Type B pancreatic cell (in vitro differentiated cells): ENCODE results near the gene TIAM2. TPM values are rescaled to one million over a fixed set of nuclear protein-coding genes. Genes with fewer than 3 reads are reported as not detected.
A peak's percentile ranks its signal among the peaks of the same experiment; 100 is the strongest.
"Not testable (repeated sequence)": the region's sequence is repeated elsewhere in the genome, so short reads cannot be mapped to it uniquely, and the experiment has no call there.

Source experiments
- DNase-seq: peaks from one replicate; pipeline ENCODE4 v3.0.0; 2021; ENCODE audit warnings: mixed read lengths; ENCODE audit not compliant: unreplicated experiment; ENCODE audit errors: extremely low spot score
- H3K27ac Mint-ChIP-seq: 2 replicates; pipeline ENCODE4 v1.8.0; 2021; ENCODE audit warnings: mild to moderate bottlenecking, mixed read lengths
- H3K27me3 Mint-ChIP-seq: 2 replicates; pipeline ENCODE4 v1.8.0; 2021; ENCODE audit warnings: mixed read lengths
- H3K36me3 Mint-ChIP-seq: 2 replicates; pipeline ENCODE4 v1.8.0; 2021; ENCODE audit warnings: mixed read lengths
- H3K4me1 Mint-ChIP-seq: one replicate; pipeline ENCODE4 v1.8.0; 2021; ENCODE audit warnings: mixed read lengths; ENCODE audit not compliant: unreplicated experiment
- H3K4me3 Mint-ChIP-seq: 2 replicates; pipeline ENCODE4 v1.8.0; 2021; ENCODE audit warnings: mild to moderate bottlenecking, mixed read lengths
- H3K9me3 Mint-ChIP-seq: 2 replicates; pipeline ENCODE4 v1.8.0; 2021; ENCODE audit warnings: mixed read lengths
- total RNA-seq: library from RNA; stranded (reverse); gene quantifications from 2 replicates; pipeline ENCODE4 v1.2.1, GENCODE V29; 2021; ENCODE audit warnings: low replicate concordance
- TF ChIP-seq, protein P1 (sequence below): fragments of 200-600 bp; sonication (generic); conservative IDR thresholded peaks from 2 replicates; pipeline ENCODE4 v1.5.0; 2021; ENCODE audit warnings: antibody characterized with exemption, mild to moderate bottlenecking

Gene TIAM2
- total RNA-seq, 1 donor from 2014 or later: 13.5 TPM

DNA sequence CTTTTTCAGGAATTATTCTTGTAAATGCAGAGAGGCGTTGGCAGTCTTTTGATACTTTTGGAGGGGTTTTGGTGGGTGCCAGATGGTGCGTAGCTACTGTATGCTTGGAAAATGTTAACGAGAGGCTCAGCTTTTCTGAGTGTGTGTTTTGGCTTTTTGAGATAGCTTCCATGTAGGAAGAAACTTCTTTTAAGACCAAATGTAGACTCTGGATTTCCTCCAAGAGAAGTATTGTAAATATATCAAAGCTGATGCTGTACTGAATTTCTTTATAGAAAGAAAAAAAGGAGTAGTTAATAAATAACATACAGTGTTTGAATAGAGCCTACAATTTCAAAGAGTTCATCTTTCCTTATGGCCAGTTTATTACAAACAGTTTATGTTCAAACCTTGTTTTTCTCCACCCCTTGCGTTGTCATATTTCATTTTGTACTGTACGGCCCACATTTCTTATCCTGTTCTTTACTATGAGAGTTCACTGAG, 16.7 kb downstream of the TIAM2 start:
- no peaks in the 10 kb centered on the region for H3K27me3 Mint-ChIP-seq

DNA sequence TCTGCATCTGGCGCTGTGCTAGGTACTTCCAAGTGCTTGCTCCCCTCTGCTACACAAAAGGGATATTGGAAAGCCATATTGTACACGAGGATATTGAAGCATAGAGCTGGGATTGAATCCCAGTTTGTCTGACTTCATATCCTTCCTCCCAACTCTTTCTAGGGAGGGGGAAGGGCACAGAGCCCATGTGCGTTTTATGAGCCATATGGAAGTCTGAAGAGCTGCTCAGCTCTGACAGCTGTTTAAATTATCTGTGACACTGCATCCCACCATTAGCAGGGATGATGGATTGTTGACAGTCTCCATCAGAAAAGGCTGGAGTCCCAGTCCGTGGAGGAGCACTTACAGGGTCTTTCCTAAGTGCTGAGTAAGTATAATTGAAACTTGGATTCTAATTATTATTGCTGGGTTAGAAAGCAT, 18.4 kb downstream of the TIAM2 start:
- TF ChIP-seq, protein P1, sequence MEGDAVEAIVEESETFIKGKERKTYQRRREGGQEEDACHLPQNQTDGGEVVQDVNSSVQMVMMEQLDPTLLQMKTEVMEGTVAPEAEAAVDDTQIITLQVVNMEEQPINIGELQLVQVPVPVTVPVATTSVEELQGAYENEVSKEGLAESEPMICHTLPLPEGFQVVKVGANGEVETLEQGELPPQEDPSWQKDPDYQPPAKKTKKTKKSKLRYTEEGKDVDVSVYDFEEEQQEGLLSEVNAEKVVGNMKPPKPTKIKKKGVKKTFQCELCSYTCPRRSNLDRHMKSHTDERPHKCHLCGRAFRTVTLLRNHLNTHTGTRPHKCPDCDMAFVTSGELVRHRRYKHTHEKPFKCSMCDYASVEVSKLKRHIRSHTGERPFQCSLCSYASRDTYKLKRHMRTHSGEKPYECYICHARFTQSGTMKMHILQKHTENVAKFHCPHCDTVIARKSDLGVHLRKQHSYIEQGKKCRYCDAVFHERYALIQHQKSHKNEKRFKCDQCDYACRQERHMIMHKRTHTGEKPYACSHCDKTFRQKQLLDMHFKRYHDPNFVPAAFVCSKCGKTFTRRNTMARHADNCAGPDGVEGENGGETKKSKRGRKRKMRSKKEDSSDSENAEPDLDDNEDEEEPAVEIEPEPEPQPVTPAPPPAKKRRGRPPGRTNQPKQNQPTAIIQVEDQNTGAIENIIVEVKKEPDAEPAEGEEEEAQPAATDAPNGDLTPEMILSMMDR: no peak
- Mint-ChIP-seq H3K27me3 (no peaks in the 10 kb centered on the region), H3K36me3 (peaks cover 4% of the 10 kb centered on the region), H3K4me1 (peaks cover 30% of the 10 kb centered on the region), H3K27ac (no peak overlapping the region), H3K4me3 (no peak overlapping the region), H3K9me3 (no peaks in the 10 kb centered on the region)
- no peak for DNase-seq

More for the DNA sequence above, 16.7 kb downstream of the TIAM2 start:
- no peak overlapping the region for H3K27ac Mint-ChIP-seq
- H3K36me3 Mint-ChIP-seq: peaks cover 4% of the 10 kb centered on the region
- no peak overlapping the region for H3K4me3 Mint-ChIP-seq
- peaks cover 26% of the 10 kb centered on the region for H3K4me1 Mint-ChIP-seq
- DNase-seq: no peak
- TF ChIP-seq, protein P1: no peak
- H3K9me3 Mint-ChIP-seq: no peaks in the 10 kb centered on the region

DNA sequence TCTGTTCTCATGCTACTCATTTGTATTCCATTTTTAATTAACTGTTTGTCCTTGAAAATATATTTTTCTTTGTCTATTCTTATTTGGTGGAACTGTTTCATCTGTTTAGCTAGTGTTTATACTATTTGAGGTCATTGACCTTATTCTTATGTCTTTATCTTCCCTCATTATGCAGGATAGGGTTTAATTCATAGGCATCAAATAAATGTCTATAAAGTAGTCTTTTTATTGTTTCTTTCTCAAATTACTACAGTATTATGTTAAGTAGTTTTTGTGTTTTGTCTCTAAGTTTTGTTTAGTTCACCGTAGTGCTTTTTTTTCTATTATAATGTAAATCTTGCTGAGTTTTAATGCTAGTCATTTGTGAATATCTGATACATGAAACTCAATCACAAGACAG, 19.0 kb downstream of the TIAM2 start:
- Mint-ChIP-seq H3K36me3 (no peaks in the 10 kb centered on the region), H3K4me3 (no peak overlapping the region), H3K4me1 (peaks cover 30% of the 10 kb centered on the region), H3K27me3 (no peaks in the 10 kb centered on the region), H3K27ac (no peak overlapping the region), H3K9me3 (no peaks in the 10 kb centered on the region)
- TF ChIP-seq, protein P1: no peak
- no peak for DNase-seq

DNA sequence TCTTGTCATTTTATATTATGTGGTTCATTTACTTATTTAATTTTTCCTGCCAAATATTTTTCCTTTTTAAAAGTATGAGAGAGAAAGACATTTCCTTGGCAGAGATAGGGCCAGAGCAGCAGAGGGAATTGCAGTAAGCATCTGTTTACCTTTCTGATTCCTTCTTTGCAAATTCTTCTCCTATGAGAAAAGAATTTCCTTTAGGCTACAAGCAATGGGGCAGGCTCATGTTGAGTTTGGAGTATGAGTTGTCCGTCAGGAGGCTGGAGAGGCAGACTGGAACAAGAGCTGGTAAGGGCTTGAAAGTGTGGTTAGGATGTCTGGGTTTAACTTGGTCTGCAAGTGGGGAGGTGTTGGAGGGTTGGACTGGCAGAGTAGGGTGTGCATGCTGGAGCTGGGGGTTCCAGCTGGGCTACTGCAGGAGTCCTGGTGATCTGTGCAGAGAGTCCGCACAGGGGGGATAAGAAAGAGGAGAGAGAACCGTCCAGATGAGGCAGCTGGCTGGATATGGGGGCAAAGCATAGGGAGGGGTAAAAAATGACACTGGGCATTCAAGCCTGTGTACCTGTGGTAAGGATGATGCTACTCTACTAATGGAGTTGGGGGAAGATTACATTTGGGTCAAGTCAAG, 19.7 kb downstream of the TIAM2 start:
- Mint-ChIP-seq H3K9me3 (no peaks in the 10 kb centered on the region), H3K36me3 (no peaks in the 10 kb centered on the region), H3K27ac (peak overlapping the region; percentile 8), H3K27me3 (no peaks in the 10 kb centered on the region), H3K4me3 (no peak overlapping the region), H3K4me1 (peaks cover 30% of the 10 kb centered on the region)
- TF ChIP-seq, protein P1: no peak
- no peak for DNase-seq

DNA sequence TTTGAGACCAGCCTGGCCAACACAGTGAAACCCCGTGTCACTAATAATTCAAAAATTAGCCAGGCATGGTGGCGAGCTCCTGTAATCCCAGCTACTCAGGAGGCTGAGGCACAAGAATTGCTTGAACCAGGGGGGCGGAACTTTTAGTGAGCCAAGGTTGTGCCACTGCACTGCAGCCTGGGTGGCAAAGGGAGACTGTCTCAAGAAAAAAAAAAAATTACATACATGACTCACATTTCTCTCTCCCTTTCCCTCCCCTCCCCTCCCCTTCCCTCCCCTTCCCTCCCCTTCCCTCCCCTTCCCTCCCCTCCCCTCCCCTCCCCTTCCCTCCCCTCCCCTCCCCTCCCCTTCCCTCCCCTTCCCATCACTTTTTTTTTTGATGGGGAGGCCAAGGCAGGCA, 23.3 kb downstream of the TIAM2 start:
- not testable (repeated sequence) for DNase-seq, H3K4me3 Mint-ChIP-seq, H3K36me3 Mint-ChIP-seq, H3K27me3 Mint-ChIP-seq, H3K9me3 Mint-ChIP-seq, H3K27ac Mint-ChIP-seq
- peaks cover 20% of the 10 kb centered on the region for H3K4me1 Mint-ChIP-seq

DNA sequence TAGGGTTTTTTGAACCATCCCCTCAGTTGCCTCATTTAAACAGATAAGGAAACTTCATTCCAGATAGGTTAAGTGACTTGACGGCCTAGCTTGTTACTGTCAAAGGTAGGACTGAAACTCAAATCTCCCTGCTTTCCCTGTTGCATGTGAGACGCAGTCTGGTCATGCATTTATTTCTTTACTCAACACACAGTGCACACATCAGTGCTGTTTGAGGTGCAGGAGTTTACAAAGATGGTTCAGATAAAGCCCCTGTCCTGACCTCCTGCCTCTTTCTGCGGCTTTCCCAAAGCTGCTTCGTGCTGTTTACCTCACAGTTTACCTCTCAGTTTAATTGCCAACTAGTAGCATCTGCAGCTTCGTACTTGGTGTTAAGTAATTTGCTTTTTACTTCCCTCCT, 26.6 kb downstream of the TIAM2 start:
- H3K4me3 Mint-ChIP-seq: no peak overlapping the region
- H3K27me3 Mint-ChIP-seq: no peaks in the 10 kb centered on the region
- H3K27ac Mint-ChIP-seq: no peak overlapping the region
- no peaks in the 10 kb centered on the region for H3K9me3 Mint-ChIP-seq
- H3K4me1 Mint-ChIP-seq: peaks cover 18% of the 10 kb centered on the region
- H3K36me3 Mint-ChIP-seq: peaks cover 4% of the 10 kb centered on the region
- TF ChIP-seq, protein P1: no peak
- no peak for DNase-seq
